ENCODE data around the gene USP13. TPM values are rescaled to one million over a fixed set of nuclear protein-coding genes. Genes with fewer than 3 reads are reported as not detected.

Gene USP13
- total and polyA plus RNA-seq, 2 donors (not counting 3 experiments of a cell fraction or from before 2014, with no cell fraction given): 5.8 to 24.0 TPM

GRCh38 chr3:179771797-179772196 is 119.0 kb downstream of the USP13 start:
- no peak for FAIRE-seq
- dilution Hi-C loops (cut with MboI; ENCODE audit: extremely low pct_ligation_motif_present, low sequenced_read_pairs): no loop called here

More at GRCh38 chr3:179771797-179772196, 119.0 kb downstream of the USP13 start:
- H3K4me1 ChIP-seq (ENCODE audit: control insufficient read depth, extremely low read depth, insufficient read depth, low read length): peaks cover 16% of the 10 kb centered on the region
- ChIA-PET POLR2A (no interaction called here), CTCF (interaction anchor here (0.6 to 3.3 kb wide), 6 partner anchors 10 to 122 kb away, joined by 3 to 9 read pairs (median 4); no protein-coding TSS in a partner anchor)
- no peak for DNase-seq (ENCODE audit: low read depth, low spot score)
- H3K9ac ChIP-seq (replicated peaks; ENCODE audit: extremely low read depth, insufficient read depth, low read length): no peak overlapping the region
- TF ChIP-seq, protein P1, sequence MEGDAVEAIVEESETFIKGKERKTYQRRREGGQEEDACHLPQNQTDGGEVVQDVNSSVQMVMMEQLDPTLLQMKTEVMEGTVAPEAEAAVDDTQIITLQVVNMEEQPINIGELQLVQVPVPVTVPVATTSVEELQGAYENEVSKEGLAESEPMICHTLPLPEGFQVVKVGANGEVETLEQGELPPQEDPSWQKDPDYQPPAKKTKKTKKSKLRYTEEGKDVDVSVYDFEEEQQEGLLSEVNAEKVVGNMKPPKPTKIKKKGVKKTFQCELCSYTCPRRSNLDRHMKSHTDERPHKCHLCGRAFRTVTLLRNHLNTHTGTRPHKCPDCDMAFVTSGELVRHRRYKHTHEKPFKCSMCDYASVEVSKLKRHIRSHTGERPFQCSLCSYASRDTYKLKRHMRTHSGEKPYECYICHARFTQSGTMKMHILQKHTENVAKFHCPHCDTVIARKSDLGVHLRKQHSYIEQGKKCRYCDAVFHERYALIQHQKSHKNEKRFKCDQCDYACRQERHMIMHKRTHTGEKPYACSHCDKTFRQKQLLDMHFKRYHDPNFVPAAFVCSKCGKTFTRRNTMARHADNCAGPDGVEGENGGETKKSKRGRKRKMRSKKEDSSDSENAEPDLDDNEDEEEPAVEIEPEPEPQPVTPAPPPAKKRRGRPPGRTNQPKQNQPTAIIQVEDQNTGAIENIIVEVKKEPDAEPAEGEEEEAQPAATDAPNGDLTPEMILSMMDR (IDR thresholded peaks at IDR 0.05; ENCODE audit: extremely low read depth in 1 of 2, insufficient read depth in 1 of 2, low read depth in 1 of 2, low read length in 2 of 2): no peak
- TF ChIP-seq POLR2AphosphoS5 (IDR thresholded peaks at IDR 0.05; ENCODE audit: insufficient read depth, low read depth, low read length): no peak
- no peak for TF ChIP-seq JUN (IDR thresholded peaks at IDR 0.05; ENCODE audit: borderline replicate concordance, insufficient read depth, insufficient read length, low read depth)
- no peak for TF ChIP-seq EZH2 (IDR thresholded peaks at IDR 0.05; ENCODE audit: borderline replicate concordance, low read depth, low read length, severe bottlenecking)
- no peak for TF ChIP-seq GATA2 (IDR thresholded peaks at IDR 0.05; ENCODE audit: insufficient read depth, insufficient read length, low read depth, low read length)
- TF ChIP-seq FOS (IDR thresholded peaks at IDR 0.05; ENCODE audit: borderline replicate concordance, insufficient read depth, low read length): no peak
- TF ChIP-seq MYC (IDR thresholded peaks at IDR 0.05; ENCODE audit: low read depth, low read length): no peak
- no peak for TF ChIP-seq POLR2A (IDR thresholded peaks at IDR 0.05; ENCODE audit: low read depth, low read length)
- TF ChIP-seq MAX (IDR thresholded peaks at IDR 0.05; ENCODE audit: insufficient read depth, insufficient read length): no peak
- no TSS peak for BruUV-seq (replicated peaks)
- H4K20me1 ChIP-seq (replicated peaks; ENCODE audit: control insufficient read depth, extremely low read depth, insufficient read depth, low read length): no peaks in the 10 kb centered on the region
- no peak overlapping the region for H2AFZ ChIP-seq (ENCODE audit: low read depth, low read length)
- H3K27me3 ChIP-seq (ENCODE audit: control insufficient read depth in 2 of 2, insufficient read depth in 2 of 2, low read length in 2 of 2): no peaks in the 10 kb centered on the region
- no peak overlapping the region for H3K4me2 ChIP-seq (ENCODE audit: insufficient read depth, low read length)
- no peaks in the 10 kb centered on the region for H3K9me3 ChIP-seq (replicated peaks; ENCODE audit: control insufficient read depth, insufficient read depth, low read length)
- intact Hi-C loops (cut with micrococcal nuclease): no loop called here
- no peaks in the 10 kb centered on the region for H3K9me1 ChIP-seq (replicated peaks; ENCODE audit: control insufficient read depth, extremely low read depth, insufficient read depth, low read length)
- H3K36me3 ChIP-seq (ENCODE audit: control insufficient read depth in 2 of 2, extremely low read depth in 1 of 2, insufficient read depth in 2 of 2, low read length in 2 of 2): peaks cover 1 to 3% of the 10 kb centered on the region in 2 experiments
- no peaks in the 10 kb centered on the region for H3K79me2 ChIP-seq (ENCODE audit: control insufficient read depth, insufficient read depth, low read length)
- H3K27ac ChIP-seq (ENCODE audit: insufficient read depth, low read depth, low read length): no peak overlapping the region
- H3K4me3 ChIP-seq (replicated peaks in 1 of 3; ENCODE audit: insufficient read depth in 1 of 3, low read depth in 1 of 3, low read length in 3 of 3): no peak overlapping the region

Measured in endothelial cell of umbilical vein (primary cell).